ENCODE data around the gene INCA1.

INCA1 gene

GRCh38 chr17:4947411-4948165 lies 49.7 kb downstream of the INCA1 start:
- peak; percentile 11 to 18 for ATAC-seq

GRCh38 chr17:4947010-4947410 lies 50.3 kb downstream of the INCA1 start:
- ATAC-seq, result no peak

DNA sequence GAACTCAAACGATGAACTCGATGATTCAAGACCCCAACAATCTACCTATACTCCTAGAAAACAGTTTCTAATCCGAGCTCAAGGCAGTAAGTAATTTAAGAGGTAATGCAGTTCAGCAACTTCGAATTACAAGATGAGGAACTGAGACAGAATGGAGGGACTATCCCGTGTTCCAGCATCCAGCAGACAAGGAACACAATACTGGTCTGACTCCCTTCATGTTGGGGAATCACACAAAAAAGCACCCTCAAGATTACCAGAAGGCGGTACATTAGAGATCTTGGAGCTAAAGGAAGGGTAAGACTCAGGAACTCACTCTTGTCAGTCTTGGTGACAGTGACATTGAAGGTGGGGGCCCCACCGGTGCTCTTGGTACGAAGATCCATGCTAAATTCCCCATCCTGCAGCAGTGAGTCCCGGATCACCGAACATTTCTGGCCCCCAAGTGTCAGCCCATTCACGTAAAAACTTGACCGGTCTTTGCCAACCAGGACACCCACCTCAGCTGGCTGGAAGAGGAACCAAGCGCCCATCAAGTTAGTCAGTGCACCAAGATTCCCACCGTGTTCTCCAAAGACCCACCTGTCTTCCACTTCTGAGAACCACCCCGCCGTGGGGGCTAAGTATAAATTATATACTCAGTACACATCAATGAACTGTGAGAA lies 50.9 kb downstream of the INCA1 start:
- ATAC-seq, result no peak

- ATAC-seq, result no peak
Measured at GRCh38 chr17:4945944-4946280, 51.4 kb downstream of the INCA1 start.

DNA sequence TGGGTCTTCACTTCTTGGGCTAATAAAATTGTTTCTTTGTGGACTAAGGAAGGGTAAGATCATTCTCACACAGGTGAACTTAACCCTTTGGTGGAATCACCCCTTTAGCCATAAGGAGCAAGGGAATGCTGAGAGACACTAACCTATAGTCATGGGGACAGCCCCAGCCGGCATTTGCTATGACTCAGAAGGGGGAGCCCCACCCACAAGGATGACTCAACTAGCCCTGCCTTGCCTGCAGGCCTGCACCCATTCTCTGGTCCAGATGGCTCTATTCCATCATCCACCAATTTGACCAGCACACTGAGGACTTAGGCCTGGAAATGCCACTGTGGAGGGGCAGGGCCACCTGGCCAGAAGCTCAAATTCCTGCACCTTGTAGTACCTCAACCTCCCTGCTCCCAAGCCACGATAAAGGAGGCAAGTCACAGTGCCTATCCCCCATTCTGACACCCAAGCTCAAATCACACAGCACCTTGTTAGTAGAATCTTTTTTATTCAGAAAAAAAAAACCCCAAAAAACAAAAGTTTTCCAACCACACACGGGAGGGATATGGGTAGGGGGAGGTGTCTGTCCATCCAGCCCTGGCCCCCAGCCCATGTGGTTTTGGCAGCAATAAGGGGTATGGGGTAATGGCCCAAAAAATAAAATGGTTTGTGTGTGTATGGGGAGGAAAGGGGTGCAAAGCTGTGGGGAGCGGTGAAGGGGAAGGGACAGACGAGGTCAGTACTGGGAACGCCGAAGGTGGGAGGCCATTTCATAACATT lies 52.0 kb downstream of the INCA1 start:
- peak; percentile 47 to 53 for ATAC-seq

DNA sequence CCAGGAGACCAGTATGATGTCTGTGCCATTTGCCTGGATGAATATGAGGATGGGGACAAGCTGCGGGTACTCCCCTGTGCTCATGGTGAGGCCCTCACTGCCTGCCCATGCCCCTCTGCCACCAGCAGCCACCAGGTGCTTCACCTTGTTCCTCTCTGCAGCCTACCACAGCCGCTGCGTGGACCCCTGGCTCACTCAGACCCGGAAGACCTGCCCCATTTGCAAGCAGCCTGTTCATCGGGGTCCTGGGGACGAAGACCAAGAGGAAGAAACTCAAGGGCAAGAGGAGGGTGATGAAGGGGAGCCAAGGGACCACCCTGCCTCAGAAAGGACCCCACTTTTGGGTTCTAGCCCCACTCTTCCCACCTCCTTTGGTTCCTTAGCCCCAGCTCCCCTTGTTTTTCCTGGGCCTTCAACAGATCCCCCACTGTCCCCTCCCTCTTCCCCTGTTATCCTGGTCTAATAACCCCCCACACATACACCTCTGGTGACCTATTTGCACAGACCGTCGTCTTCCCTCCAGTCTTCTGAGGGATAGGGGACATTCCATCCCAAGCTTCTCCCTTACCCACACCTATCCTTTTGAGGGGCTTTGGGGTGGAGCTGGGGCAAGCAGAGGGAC lies 52.7 kb downstream of the INCA1 start:
- ATAC-seq, result no peak

DNA sequence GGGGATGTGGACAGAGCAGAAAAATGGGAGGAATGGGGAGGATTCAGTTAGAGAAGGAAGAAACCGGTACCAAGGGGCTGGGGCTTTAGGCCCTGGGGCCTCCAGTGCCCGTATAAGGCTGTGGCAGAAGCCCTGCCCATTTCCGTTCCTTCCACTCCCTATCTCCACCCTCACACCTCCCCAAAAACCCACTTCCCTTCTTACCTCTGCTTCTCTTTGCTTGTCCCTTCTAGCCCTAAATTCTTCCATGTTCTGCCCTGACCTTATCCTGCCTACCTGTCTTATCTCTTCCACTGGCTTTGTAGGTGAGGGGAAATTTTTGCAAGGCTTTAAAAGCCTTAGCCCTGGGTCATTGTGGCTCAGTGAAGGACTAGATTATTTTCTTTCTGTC lies 53.2 kb downstream of the INCA1 start:
- ATAC-seq, result no peak

DNA sequence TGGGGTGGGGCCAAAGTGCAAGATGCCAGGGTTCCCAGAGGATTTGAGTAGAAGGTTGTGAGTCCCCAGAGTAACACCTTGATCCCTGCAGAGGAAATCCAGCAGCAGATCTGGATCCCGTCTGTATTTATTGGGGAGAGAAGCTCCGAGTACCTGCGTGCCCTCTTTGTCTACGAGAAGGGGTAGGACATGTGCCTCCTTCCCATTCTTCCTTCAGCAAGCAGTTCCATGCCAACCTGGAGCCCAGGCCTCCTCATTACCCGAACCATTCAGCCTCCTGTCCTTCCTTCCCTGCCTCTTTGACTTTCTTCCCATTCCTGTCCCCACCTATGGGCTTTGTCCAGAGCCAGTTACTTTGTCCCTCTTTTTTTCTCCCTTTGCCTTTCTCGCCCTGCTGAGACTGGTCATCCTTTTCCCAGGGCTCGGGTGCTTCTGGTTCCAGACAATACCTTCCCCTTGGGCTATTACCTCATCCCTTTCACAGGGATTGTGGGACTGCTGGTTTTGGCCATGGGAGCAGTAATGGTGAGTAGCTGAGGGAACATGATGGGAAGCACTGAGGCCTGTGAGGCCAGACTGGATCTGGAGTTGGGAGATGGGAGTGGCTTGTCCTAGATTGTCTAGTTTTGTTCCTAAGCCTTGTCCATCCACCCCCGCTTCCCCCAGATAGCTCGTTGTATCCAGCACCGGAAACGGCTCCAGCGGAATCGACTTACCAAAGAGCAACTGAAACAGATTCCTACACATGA lies 54.4 kb downstream of the INCA1 start:
- ATAC-seq, result no peak

DNA sequence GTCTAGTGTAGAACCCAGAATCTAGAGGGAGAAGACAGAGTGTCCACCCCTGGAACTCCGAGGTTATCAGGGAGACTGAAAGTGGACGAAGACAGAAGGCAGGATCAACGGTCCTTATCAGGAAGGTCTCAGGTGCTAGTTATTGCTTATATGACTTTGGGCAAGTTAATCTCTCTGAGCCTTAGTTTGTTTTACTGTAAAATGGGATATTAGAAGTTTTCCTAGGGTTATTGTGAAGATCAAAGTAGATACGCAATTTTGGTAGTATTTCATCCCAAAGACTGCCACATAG lies 56.1 kb downstream of the INCA1 start:
- ATAC-seq, result no peak

DNA sequence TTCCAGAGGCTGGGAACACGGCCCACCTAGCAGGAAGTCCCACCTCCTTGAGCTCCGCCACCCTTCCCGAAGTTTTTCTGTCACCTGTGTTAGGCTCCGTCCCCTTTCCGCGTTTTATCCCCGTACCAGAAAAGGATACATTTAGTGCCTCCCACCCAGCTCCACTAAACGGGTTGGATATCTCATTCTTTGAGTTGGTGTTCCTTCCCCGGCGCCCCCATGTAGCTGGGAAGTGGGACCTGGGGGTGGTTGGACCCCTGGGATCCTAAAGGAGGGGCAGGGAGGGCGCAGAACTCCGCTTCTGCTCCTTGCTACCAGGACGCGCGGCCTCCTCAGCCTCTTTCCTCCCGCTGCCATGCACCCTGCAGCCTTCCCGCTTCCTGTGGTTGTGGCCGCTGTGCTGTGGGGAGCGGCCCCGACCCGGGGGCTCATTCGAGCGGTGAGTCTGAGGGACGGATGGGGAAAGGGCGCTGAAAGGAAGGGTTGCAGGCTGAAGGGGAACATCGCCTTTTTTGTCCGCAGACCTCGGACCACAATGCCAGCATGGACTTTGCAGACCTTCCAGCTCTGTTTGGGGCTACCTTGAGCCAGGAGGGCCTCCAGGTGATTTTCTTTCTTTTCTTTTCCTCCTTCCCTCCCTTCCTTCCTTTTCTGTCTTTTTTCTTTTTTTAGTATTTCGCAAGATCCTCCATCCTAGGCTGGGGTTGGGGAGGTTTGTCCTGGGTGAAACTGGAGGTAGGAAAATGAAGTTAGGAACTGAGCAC lies 56.6 kb downstream of the INCA1 start:
- no peak for ATAC-seq

DNA sequence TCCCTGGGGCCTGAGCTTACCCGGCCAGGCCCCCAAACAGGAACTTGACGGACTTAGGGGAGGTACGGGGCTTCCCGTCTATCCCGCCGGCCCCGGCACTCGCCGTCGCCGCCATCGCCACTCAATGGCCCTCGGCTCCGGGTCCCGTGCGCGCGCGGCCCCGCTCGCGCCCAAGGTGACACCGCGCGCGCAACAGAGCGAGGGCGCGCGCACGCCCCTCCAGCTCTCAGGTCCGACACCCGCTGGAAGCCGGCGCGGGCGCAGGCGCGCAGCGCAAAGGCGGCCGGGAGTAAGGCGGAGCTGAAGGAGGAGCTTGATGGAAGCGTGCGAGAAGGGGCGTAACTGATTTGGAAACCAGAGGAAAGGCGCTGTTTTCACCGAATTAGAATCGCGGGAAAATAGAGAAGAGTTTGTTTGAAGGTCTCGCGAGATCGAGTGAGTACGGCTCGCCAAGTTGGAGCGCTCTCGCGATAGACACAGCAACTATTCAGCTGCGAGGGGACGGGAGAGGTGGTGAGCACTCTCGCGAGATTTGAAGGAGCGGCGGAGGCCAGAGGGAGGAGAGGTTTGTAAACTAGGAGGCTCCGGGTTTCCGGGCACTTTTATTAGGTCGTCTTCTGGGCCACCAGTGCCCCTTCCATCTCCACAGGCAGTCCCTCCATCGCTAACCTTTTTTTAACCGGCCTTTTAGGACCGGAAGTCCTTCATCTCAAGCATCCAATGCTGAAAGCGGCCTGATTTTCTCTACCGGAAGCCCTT lies 57.3 kb downstream of the INCA1 start, which contains the start of the genes RNF167 and SLC25A11:
Gene RNF167, plus strand, starts transcription at position 473 of the 759 bp plus-strand sequence. CDS start 642 bp downstream, outside the sequence.
Gene SLC25A11, minus strand, starts transcription at position 251 of the 759 bp plus-strand sequence. Its CDS starts 136 bp downstream, at position 115.
- ATAC-seq, result peak; percentile 85 to 86

DNA sequence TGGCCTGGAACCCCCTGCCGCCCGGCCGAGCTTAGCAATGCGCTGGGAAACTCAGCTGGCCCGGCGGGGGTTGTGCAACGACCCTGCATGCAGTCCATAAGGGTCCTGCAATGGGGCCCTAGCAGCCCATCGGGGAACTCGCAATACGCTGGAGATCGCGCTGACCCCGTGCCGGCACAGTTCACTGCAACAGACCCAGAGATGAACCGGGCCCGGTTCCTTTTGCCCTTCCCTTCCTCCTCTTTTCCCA lies 57.9 kb downstream of the INCA1 start:
- ATAC-seq, result peak; percentile 0

DNA sequence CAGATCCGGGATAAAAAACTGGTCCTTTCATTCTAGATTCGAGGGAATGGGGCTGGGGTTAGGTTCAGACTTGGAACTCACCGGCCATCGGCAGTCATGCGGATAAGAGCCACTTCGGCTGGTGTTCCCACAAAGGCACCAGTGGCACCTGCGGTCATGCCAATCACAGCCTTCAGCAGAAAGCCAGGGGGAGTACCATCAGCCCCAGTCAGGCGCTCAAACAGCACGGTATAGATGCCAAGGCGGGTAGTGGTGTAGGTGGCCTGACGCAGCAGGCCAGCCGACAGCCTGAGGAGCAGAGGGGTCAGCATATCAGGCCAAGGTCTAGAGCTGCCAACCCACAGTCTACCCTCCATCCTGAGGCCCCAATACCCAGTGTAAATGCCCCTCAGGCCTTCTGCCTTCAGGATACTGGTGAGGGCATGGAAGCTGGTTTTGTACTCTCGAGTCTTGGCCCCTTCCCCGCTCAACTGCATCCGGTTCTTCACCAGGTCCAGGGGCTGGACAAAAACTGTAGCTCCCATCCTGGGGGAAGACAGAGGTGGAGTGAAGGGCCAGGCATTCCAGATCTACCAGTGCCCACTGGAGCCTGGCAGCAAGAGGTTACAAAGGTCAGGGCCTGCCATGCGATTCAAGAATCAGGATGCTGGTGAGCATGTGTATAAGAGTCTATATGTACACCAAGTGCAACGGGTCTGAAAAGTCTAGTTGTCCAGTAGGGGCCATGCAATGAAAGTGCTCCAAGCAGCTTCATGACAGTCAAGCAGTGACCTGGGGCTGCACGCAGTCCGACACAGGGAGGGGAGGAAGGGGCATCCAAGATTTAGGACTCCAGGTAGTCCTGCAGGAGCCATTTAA lies 58.4 kb downstream of the INCA1 start:
- no peak for ATAC-seq

Data from activated CD4-positive, CD25-positive, alpha-beta regulatory T cell treated with anti-CD3 and anti-CD28 coated beads, Interleukin-2, amount 50 U/mL, for 24 hours (primary cell).